Gastrocnemius medialis (tissue), 4 donors: ENCODE measurements around the gene MEIOSIN. TPM values are rescaled to one million over a fixed set of nuclear protein-coding genes. Genes with fewer than 3 reads are reported as not detected.

Experiments used
- ATAC-seq, 2 donors: fragments of 150-250 bp; one replicate each; pipeline ENCODE4 v1.9.1; 2016
- DNase-seq, 2 donors: peaks; one replicate each; pipeline ENCODE4 v3.0.0-alpha.2; 2019
- H3K27ac ChIP-seq, 4 donors: fragments of 200-600 bp; sonication (generic); 1 replicate in 1 of 4; 2 replicates in 3 of 4; pipeline ENCODE4 v1.5.1; 2016 to 2018; ENCODE audit warnings: mild to moderate bottlenecking in 2 of 4, moderate library complexity in 1 of 4
- H3K27me3 ChIP-seq, 3 donors: fragments of 200-600 bp; sonication (generic) in 2 of 3; 1 replicate in 1 of 3; 2 replicates in 2 of 3; pipeline versions ENCODE4 v1.5.1 to v1.6.0; 2016 to 2019; ENCODE audit warnings: mild to moderate bottlenecking in 1 of 3, moderate library complexity in 1 of 3
- H3K36me3 ChIP-seq, 2 donors: fragments of 200-600 bp; sonication (generic) in 1 of 2; one replicate each; pipeline ENCODE4 v1.5.1; 2017 to 2018
- H3K4me1 ChIP-seq, 2 donors: fragments of 200-600 bp; sonication (generic) in 1 of 2; one replicate each; pipeline ENCODE4 v1.5.1; 2016 to 2017; ENCODE audit warnings: mild to moderate bottlenecking in 2 of 2
- H3K4me3 ChIP-seq, 4 donors: fragments of 200-600 bp; sonication (generic) in 3 of 4; 1 replicate in 1 of 4; 2 replicates in 3 of 4; pipeline ENCODE4 v1.5.1; 2016 to 2019; ENCODE audit warnings: mild to moderate bottlenecking in 2 of 4
- H3K9me3 ChIP-seq, 3 donors: fragments of 200-600 bp; sonication (generic) in 2 of 3; 1 replicate in 1 of 3; 2 replicates in 2 of 3; pipeline ENCODE4 v1.5.1; 2016 to 2019
- CTCF ChIP-seq, 5 experiments: fragments of 450-650 bp in 3 of 5; fragments of 200-600 bp in 2 of 5; sonication (generic) in 2 of 5; IDR thresholded peaks in 4 of 5; conservative IDR thresholded peaks in 1 of 5; 1 replicate in 4 of 5; 2 replicates in 1 of 5; pipeline ENCODE4 v1.5.1; 2016 to 2019; ENCODE audit warnings: antibody characterized with exemption in 5 of 5, mild to moderate bottlenecking in 3 of 5, moderate library complexity in 3 of 5
- POLR2A ChIP-seq, 2 donors: fragments of 450-650 bp; IDR thresholded peaks; one replicate each; pipeline ENCODE4 v1.6.1; 2017; ENCODE audit warnings: antibody characterized with exemption in 2 of 2, mild to moderate bottlenecking in 2 of 2, moderate library complexity in 2 of 2
- in situ Hi-C, 4 donors: fragments of 200-750 bp; cut with MboI; loops; one replicate each; pipeline versions ENCODE4 v1.15.0 to v1.8.0; 2017; ENCODE audit warnings: low sequenced_read_pairs in 4 of 4
- intact Hi-C: fragments of 100-400 bp; cut with DNase I; formaldehyde crosslinking; loops from one replicate; pipeline ENCODE4 v1.15.1; 2023; ENCODE audit warnings: low total_unique reads
- total RNA-seq, 4 donors: library from RNA; depleted of rRNA; stranded (reverse); fragments of >200 nt; gene quantifications; one replicate each; pipeline versions ENCODE4 v1.1.0 to v1.2.3, GENCODE V29; 2016

The MEIOSIN gene
- total RNA-seq, 4 donors from 2014 or later = not detected

GRCh38 chr19:45780448-45781213 lies 47.4 kb downstream of the MEIOSIN start:
- TF ChIP-seq CTCF (IDR thresholded peaks at IDR 0.05 in 4 of 5, conservative IDR thresholded peaks at IDR 0.05 in 1 of 5) (no peak), POLR2A (IDR thresholded peaks at IDR 0.05) (no peak)
- in situ Hi-C loops = no loop called here
- intact Hi-C loops = loop anchor here (10.0 kb wide), 1 partner anchor 456 kb away; the partner anchor contains the start of gene CKM
- peak overlapping the region; percentile 58 to 75 (median 61) for H3K4me3 ChIP-seq
- H3K4me1 ChIP-seq = peaks cover 43 to 64% of the 10 kb centered on the region in 2 donors
- no peaks in the 10 kb centered on the region for H3K9me3 ChIP-seq
- H3K27ac ChIP-seq = peak overlapping the region; percentile 96 to 100 (median 99)
- no peaks in the 10 kb centered on the region for H3K27me3 ChIP-seq
- no peak for DNase-seq
- peaks cover 0 to 31% of the 10 kb centered on the region in 2 donors for H3K36me3 ChIP-seq
- ATAC-seq = no peak

GRCh38 chr19:45781214-45782161 lies 48.2 kb downstream of the MEIOSIN start:
- ATAC-seq = peak; percentile 61 to 71
- peak overlapping the region; percentile 96 to 100 (median 99) for H3K27ac ChIP-seq
- peaks cover 0 to 28% of the 10 kb centered on the region in 2 donors for H3K36me3 ChIP-seq
- peak; percentile 86 to 95 for DNase-seq
- peak overlapping the region; percentile 58 to 75 (median 61) for H3K4me3 ChIP-seq
- TF ChIP-seq CTCF (IDR thresholded peaks at IDR 0.05 in 4 of 5, conservative IDR thresholded peaks at IDR 0.05 in 1 of 5) = no peak
- TF ChIP-seq POLR2A (IDR thresholded peaks at IDR 0.05) = peak; percentile 55 to 69
- H3K27me3 ChIP-seq = no peaks in the 10 kb centered on the region
- in situ Hi-C loops = no loop called here
- intact Hi-C loops = loop anchor here (1.0 to 10.0 kb wide), 2 partner anchors 11 to 457 kb away; partner anchors contain the start of gene CKM
- H3K9me3 ChIP-seq = no peaks in the 10 kb centered on the region
- H3K4me1 ChIP-seq = peaks cover 45 to 72% of the 10 kb centered on the region in 2 donors

GRCh38 chr19:45782162-45782691 lies 49.0 kb downstream of the MEIOSIN start, which contains the start of gene DMPK:
DMPK (minus strand) TSS chr19:45782490; CDS start chr19:45782352, 138 bp downstream.
- intact Hi-C loops = loop anchor here (1.0 to 10.0 kb wide), 2 partner anchors 12 to 457 kb away; partner anchors contain the start of gene CKM

More at GRCh38 chr19:45782162-45782691, 49.0 kb downstream of the MEIOSIN start, which contains the start of gene DMPK:
- peaks cover 0 to 21% of the 10 kb centered on the region in 2 donors for H3K36me3 ChIP-seq
- no peaks in the 10 kb centered on the region for H3K9me3 ChIP-seq
- H3K4me1 ChIP-seq = peaks cover 45 to 72% of the 10 kb centered on the region in 2 donors
- no peaks in the 10 kb centered on the region for H3K27me3 ChIP-seq
- in situ Hi-C loops = no loop called here
- H3K27ac ChIP-seq = peak within 1 kb of the TSS; percentile 96 to 100 (median 99)
- DNase-seq (peak in 1 of 2 donors; percentile 70), ATAC-seq (peak; percentile 20 to 43)
- TF ChIP-seq POLR2A (IDR thresholded peaks at IDR 0.05) = peak; percentile 21 to 24
- TF ChIP-seq CTCF (IDR thresholded peaks at IDR 0.05 in 4 of 5, conservative IDR thresholded peaks at IDR 0.05 in 1 of 5) = no peak
- peak within 1 kb of the TSS; percentile 58 to 75 (median 61) for H3K4me3 ChIP-seq
